ENCODE data around the gene SRXN1.

SRXN1 gene

GRCh38 chr20:634148-634925 lies 18.7 kb downstream of the SRXN1 start:
- DNase-seq: no peak

GRCh38 chr20:631101-631500 lies 21.9 kb downstream of the SRXN1 start:
- DNase-seq: no peak

- no peak for DNase-seq
These were observed 26.4 kb downstream of the SRXN1 start for GRCh38 chr20:626579-626978.

GRCh38 chr20:625360-625932 lies 27.6 kb downstream of the SRXN1 start:
- DNase-seq: no peak

GRCh38 chr20:623704-624103 lies 29.3 kb downstream of the SRXN1 start:
- no peak for DNase-seq

- no peak for DNase-seq
These were observed 30.0 kb downstream of the SRXN1 start for GRCh38 chr20:623021-623420.

GRCh38 chr20:622161-622560 lies 30.8 kb downstream of the SRXN1 start:
- no peak for DNase-seq

GRCh38 chr20:621125-621756 lies 31.8 kb downstream of the SRXN1 start:
- no peak for DNase-seq

- no peak for DNase-seq
These were observed 32.8 kb downstream of the SRXN1 start for GRCh38 chr20:620246-620645.

GRCh38 chr20:618980-619379 lies 34.0 kb downstream of the SRXN1 start:
- DNase-seq: no peak

- no peak for DNase-seq
These were observed 34.9 kb downstream of the SRXN1 start for GRCh38 chr20:617934-618690.

- no peak for DNase-seq
These were observed 37.5 kb downstream of the SRXN1 start for GRCh38 chr20:615514-615913.

- no peak for DNase-seq
These were observed 41.2 kb downstream of the SRXN1 start for GRCh38 chr20:611843-612185.

GRCh38 chr20:611047-611842 lies 41.8 kb downstream of the SRXN1 start:
- no peak for DNase-seq

- DNase-seq: peak; percentile 71
These were observed 42.6 kb downstream of the SRXN1 start, which contains the start of gene TCF15 for GRCh38 chr20:610130-611046. TSS of gene TCF15 (minus strand) at chr20:610309. CDS start at chr20:610237, 72 bp downstream.

- DNase-seq: no peak
These were observed 43.5 kb downstream of the SRXN1 start for GRCh38 chr20:609371-609964.

GRCh38 chr20:608970-609369 lies 44.0 kb downstream of the SRXN1 start:
- DNase-seq: no peak

GRCh38 chr20:607476-607875 lies 45.5 kb downstream of the SRXN1 start:
- no peak for DNase-seq

- no peak for DNase-seq
These were observed 47.8 kb downstream of the SRXN1 start for GRCh38 chr20:605237-605636.

GRCh38 chr20:603116-603640 lies 49.8 kb downstream of the SRXN1 start:
- no peak for DNase-seq
